Upper lobe of right lung (tissue), 1 donor: ENCODE data around the gene ARL4D. TPM values are rescaled to one million over a fixed set of nuclear protein-coding genes. Genes with fewer than 3 reads are reported as not detected.

Source experiments
- ATAC-seq: fragments of 200-7000 bp; cut with Tn5 transposase; one replicate; pipeline ENCODE4 v1.9.1; 2020; ENCODE audit warnings: mild to moderate bottlenecking, moderate library complexity
- DNase-seq: peaks from one replicate; pipeline ENCODE4 v3.0.0-alpha.2; 2020
- H3K27ac ChIP-seq: fragments of 200-600 bp; one replicate; pipeline ENCODE4 v1.8.0; 2022
- H3K27me3 ChIP-seq: fragments of 200-600 bp; one replicate; pipeline ENCODE4 v1.8.0; 2022; ENCODE audit warnings: mild to moderate bottlenecking
- H3K36me3 ChIP-seq: fragments of 200-600 bp; one replicate; pipeline ENCODE4 v1.8.0; 2022
- H3K4me1 ChIP-seq: fragments of 200-600 bp; one replicate; pipeline ENCODE4 v1.8.0; 2022
- H3K4me3 ChIP-seq: fragments of 200-600 bp; one replicate; pipeline ENCODE4 v1.8.0; 2022; ENCODE audit warnings: mild to moderate bottlenecking
- H3K9me3 ChIP-seq: fragments of 200-600 bp; one replicate; pipeline ENCODE4 v1.8.0; 2022
- CTCF ChIP-seq: fragments of 200-600 bp; IDR thresholded peaks from one replicate; pipeline ENCODE4 v1.8.0; 2022; ENCODE audit warnings: antibody characterized with exemption
- intact Hi-C: fragments of 100-400 bp; cut with DNase I; formaldehyde crosslinking; loops from one replicate; pipeline ENCODE4 v1.11.0; 2022
- long read RNA-seq: library from polyadenylated mRNA; unstranded; transcript quantifications from one replicate; pipeline ENCODE4 v2.0.0, GENCODE V29; 2021
- total RNA-seq: library from RNA; stranded (reverse); fragmentation: NEBNext Ultra II Directional; extraction: Animal tissue kit (Norgen Biotek cat#: 25700); gene quantifications from one replicate; pipeline ENCODE4 v1.2.1, GENCODE V29; 2021
- donor health status: DM: no; HTN: yes; CAD: no; lungs with severe emphysema.

Gene ARL4D
- 18.5 TPM for total RNA-seq
- long read RNA-seq, transcript ARL4D-201 (2 exons, 1,612 nt), result major isoform, 31 of 36 reads
- long read RNA-seq, partial matches to known transcripts, result 5 of 36 reads
- long read RNA-seq, other reads (novel, unspliced or antisense), result 0 of 36 reads

- H3K4me1 ChIP-seq, result peaks cover 25% of the 10 kb centered on the region
- DNase-seq, result peak; percentile 93
- peak; percentile 87 for ATAC-seq
- peak within 1 kb of the TSS; percentile 85 for H3K27ac ChIP-seq
- no peaks in the 10 kb centered on the region for H3K36me3 ChIP-seq
- H3K27me3 ChIP-seq, result no peaks in the 10 kb centered on the region
- peak within 1 kb of the TSS; percentile 73 for H3K4me3 ChIP-seq
- intact Hi-C loops, result no loop called here
- TF ChIP-seq CTCF, result no peak
- H3K9me3 ChIP-seq, result no peaks in the 10 kb centered on the region
Measured at GRCh38 chr17:43398724-43399595, at the start of gene ARL4D. Gene ARL4D (plus strand): TSS chr17:43398993. CDS start chr17:43399733, 740 bp downstream.

- no peak for ATAC-seq
- no peak overlapping the region for H3K4me3 ChIP-seq
- H3K9me3 ChIP-seq, result peaks cover 21% of the 10 kb centered on the region
- no peak for DNase-seq
- H3K4me1 ChIP-seq, result no peaks in the 10 kb centered on the region
- H3K27me3 ChIP-seq, result no peaks in the 10 kb centered on the region
- H3K27ac ChIP-seq, result no peak overlapping the region
- TF ChIP-seq CTCF, result no peak
- intact Hi-C loops, result no loop called here
- no peaks in the 10 kb centered on the region for H3K36me3 ChIP-seq
Measured at GRCh38 chr17:43349142-43349541, 49.7 kb upstream of the ARL4D start.

GRCh38 chr17:43350888-43351361 lies 47.9 kb upstream of the ARL4D start:
- Histone ChIP-seq H3K27ac (no peak overlapping the region), H3K9me3 (peaks cover 21% of the 10 kb centered on the region), H3K27me3 (no peaks in the 10 kb centered on the region), H3K36me3 (no peaks in the 10 kb centered on the region), H3K4me3 (no peak overlapping the region), H3K4me1 (no peaks in the 10 kb centered on the region)
- TF ChIP-seq CTCF, result no peak
- ATAC-seq, result no peak
- DNase-seq, result no peak
- intact Hi-C loops, result no loop called here

GRCh38 chr17:43351691-43352090 lies 47.1 kb upstream of the ARL4D start:
- Histone ChIP-seq H3K4me3 (no peak overlapping the region), H3K27me3 (no peaks in the 10 kb centered on the region), H3K9me3 (peaks cover 21% of the 10 kb centered on the region), H3K27ac (no peak overlapping the region), H3K36me3 (no peaks in the 10 kb centered on the region), H3K4me1 (no peaks in the 10 kb centered on the region)
- TF ChIP-seq CTCF, result no peak
- no peak for ATAC-seq
- intact Hi-C loops, result no loop called here
- no peak for DNase-seq

- no peak for TF ChIP-seq CTCF
- Histone ChIP-seq H3K9me3 (peaks cover 16% of the 10 kb centered on the region), H3K27ac (no peak overlapping the region), H3K4me3 (no peak overlapping the region), H3K36me3 (no peaks in the 10 kb centered on the region), H3K27me3 (no peaks in the 10 kb centered on the region), H3K4me1 (no peaks in the 10 kb centered on the region)
- DNase-seq, result no peak
- intact Hi-C loops, result no loop called here
- no peak for ATAC-seq
Measured at GRCh38 chr17:43352579-43353331, 46.0 kb upstream of the ARL4D start.
